Hematopoietic multipotent progenitor cell treated with erythropoietin and hydrocortisone succinate and interleukin-3 and kit ligand, for 4 days (in vitro differentiated cells): ENCODE measurements around the gene GMDS.
A peak's percentile ranks its signal among the peaks of the same experiment; 100 is the strongest.

Experiments used
- DNase-seq: peaks from one replicate; pipeline ENCODE4 v3.0.0-alpha.2; 2015

The GMDS gene

DNA sequence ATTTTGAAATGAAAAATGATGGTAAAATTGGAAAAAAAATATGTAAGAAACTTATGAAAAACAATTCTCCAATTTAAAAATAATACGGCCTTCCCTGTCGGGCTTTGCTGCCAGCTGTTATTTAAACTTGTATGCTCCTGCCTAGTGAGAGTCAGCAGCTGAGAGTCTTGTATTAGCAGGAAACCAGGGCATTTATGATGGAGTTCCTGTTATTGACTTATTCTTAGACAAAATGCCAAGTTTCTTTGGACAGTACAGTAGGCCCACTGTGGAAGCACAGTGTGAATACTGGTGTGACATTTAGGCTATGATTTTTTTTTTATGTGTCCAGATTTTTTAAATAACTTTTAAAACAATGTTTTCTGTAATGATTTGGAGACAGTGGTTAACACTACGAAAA is 42.1 kb downstream of the GMDS start:
- no peak for DNase-seq

DNA sequence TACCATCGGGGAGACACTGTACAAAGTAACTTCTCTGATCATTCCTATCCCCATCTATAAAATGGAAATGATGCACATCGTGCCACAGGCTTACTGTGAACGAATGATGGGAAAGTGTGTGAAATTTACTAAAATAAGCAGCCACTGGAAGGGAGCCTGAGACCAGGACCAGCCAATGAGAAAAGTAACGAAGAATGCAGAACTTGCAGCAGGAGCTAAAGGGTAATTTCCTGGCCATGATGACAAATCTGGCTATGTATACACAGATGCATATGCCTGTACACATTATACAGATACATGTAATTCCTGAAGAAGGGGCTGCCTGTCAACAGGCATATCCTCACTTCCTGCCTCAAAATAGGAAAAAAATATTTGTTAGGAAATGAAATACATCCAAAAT is 47.4 kb downstream of the GMDS start:
- no peak for DNase-seq

DNA sequence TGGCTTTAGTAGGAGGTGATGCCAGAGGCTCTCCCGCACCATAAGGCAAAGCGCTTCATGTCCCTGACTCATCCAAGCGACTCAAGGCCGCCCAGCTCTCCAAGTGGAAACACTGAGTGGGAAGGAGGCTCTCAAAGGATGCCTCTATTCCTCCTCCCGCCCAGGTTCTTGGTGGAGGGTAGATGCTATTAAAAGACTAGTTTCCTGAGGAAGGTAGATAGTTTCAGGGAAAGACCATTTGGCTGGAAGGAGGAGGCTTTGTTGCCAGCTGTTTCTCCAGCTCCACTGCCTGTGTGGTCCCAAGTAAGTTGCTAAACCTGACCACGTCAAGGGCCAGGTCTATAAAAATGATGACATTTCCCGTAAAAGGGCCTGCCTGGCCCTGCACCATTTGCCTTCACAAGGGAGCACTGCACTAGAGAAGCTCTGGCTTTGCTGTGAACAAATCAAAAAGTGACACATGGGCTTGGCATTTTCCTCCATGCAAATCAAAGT is 48.2 kb downstream of the GMDS start:
- DNase-seq: no peak

DNA sequence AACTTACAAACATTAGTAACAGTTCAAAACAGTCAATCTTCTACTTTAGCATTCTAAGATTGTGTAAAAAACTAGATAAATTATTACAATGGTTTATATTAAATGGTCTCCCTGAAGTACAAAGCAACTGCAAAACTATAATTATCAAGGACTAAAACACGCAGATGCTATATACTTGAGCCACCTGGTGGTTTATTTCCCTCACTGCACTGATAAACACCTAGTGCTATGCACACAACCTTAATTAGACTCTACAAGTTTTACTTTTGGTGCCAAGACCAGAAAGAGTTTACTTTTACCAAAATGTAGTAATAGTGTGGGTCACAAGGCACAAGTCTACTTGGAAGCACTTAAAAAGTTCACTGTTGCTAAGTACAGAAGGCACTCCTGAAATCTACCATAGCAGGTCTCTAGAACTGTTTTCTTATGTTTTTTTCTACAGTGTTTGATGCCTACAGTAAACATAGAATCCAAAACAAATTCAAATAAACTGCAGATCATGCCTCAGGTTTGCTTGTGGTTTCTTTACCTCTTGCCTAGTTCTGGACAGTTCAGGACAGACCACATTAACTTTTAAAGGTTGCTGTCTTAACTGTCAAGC is 49.2 kb downstream of the GMDS start:
- DNase-seq: peak; percentile 87

DNA sequence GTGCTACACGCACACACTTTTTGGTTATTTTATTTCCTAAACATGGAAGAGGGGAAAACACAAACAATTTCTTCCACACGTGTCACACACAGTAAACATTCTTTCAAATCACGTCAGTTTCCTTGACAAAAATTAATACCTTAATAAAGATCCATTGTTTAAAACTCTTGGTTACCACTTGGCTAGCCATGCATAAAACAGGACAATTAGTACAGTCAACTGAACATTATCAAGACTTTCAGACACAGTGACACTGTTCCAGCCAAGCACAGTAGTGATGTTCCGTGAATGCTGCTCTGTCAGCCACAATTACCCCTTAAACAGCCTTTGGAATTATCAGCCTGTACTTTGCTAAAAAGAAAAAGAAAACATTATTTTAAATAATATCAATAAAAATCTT is 50.8 kb downstream of the GMDS start:
- no peak for DNase-seq

DNA sequence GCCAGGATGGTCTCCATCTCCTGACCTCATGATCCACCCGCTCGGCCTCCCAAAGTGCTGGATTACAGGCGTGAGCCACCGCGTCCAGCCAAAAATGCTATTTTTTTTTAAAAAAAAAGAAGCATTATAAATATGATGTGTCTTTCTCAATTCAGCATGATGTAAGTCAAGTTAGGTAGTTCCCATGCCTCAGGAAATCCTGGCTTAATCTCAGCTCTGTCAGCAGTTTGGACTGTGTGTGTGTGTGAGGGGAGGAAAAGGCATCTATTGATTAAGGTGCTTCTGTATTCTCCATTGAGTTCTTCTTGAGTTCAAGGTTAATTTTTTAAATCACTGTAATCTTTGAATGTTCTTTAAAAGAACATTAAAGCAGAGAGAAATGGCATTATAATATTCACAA is 51.5 kb downstream of the GMDS start:
- no peak for DNase-seq

DNA sequence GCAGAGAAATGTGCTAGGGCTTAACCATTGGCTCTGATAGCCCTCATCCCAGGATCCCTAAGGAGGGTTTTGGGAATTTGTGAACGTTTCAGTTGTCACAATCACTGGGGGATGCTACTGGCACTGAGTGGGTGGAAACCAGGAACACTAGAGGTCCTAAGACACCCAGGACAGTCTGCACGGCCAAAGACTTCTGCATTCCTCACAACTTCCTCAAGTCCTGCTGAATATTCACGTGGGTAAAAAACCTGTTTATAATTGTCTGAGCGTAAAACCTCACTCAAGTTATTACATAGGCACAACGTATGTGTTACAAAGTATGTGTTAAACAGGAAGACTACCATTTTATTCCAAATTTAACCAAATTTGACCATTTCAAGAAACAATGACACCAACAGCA is 52.4 kb downstream of the GMDS start:
- DNase-seq: no peak

DNA sequence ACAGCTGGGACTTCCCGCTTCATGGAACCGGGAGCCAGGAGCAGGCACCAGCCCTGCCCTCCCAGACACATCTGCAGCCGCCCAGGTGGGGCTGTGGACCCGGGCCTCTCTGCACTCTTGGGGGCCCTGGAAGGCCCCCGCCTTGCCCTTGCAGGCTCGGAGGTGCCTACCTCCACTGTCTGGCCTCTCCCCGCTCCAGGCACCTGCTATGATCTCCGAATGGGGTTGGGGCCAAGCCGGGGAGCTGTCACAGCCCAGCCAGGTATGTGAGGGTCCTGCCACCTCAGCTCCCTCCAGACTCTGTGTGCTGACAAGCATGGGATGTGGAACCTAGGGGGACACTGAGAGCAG is 54.0 kb downstream of the GMDS start:
- DNase-seq: no peak

DNA sequence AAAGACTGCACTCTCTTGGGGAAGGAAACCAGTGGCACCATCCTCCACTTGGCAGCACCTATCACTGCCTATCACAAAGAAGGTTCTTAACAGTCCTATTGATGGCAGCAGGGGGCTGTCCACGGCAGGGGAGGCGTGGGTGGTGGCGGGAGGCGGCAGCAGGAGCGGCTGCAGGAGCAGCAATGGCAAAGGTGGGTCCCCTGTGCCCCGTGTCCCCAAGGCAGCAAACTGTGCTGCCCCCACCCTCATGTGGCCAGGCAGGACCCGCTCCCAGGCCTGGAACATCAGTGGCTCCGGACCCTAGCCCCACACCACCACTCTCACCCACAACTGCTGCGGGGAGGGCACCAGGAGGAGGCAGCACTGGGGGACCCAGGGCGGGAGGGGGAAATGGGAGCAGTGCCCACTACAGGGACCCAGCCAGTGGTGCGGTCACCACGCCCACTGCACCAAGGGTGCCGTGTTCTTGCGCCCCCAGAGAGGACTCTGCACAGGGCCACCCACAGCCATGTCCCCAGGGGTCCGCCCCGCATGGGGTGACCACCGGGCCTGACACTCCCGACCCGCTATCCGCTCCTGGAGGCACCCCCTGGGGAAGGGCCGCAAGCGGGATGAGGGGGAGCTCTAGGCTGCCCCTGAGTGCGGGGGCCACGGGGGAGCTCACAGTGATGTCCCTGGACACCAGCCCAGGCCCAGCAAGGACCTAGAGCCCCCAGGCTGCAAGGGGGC is 54.6 kb downstream of the GMDS start:
- no peak for DNase-seq

DNA sequence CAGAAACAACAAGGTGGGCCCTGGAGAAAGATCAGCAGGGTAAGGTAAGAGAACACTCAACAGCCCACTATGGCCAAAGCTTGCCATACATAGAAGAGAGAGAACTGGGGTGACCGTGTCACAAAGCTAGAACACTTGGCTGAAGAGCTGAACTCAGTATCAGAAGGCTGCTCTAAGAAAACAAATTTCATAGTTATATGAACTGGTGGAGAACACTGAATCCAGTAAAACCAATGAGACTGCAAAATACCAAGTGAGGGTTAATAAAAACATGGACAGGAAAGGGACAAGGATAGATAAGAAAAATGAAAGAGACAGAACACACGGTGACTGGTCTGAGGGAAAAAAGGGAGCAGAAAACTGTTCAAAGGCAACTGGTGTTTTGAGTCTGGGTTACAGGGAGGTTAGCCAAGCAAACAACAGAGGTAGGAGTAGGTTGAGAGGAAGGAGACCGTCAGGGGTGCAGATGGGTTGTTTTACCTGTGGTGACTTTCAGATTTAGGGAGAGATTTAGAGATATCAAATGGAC is 56.5 kb downstream of the GMDS start:
- no peak for DNase-seq

DNA sequence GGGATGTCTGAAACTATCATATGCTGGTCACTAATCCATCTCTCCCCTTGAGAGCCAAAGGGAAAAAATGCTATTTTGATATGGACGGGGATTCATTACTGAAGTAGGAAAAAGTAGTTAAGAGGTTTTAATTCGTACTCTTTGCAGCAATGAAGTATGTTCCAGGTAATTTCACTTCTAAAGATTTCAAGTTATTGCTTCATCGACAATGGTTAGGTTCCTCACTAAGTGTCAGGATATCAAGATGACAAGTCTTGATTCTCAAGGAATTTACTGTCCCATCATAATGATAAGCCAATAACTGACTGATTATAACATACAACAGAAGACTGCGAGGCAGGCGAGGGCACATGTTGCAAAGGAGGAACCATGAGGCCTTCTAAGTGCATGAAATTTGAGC is 57.0 kb downstream of the GMDS start:
- no peak for DNase-seq

DNA sequence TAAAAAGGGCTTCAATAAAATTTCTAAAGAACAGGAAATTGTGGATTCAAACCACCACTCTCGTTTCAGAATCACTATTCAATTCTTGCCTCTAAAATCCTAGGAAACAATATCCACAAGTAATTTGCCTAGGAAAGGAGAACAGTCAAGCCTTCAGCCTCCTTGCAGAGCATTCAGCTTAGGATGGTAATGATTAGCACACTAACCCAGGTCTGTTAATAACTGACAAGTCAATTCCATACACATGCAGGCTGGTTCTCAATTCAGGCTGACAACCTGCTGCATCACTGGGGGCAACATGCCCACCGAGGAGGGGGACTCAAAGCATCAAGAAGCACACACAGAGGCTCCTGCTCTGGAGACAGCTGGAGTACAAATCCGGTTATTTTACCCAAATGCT is 57.6 kb downstream of the GMDS start:
- DNase-seq: no peak

DNA sequence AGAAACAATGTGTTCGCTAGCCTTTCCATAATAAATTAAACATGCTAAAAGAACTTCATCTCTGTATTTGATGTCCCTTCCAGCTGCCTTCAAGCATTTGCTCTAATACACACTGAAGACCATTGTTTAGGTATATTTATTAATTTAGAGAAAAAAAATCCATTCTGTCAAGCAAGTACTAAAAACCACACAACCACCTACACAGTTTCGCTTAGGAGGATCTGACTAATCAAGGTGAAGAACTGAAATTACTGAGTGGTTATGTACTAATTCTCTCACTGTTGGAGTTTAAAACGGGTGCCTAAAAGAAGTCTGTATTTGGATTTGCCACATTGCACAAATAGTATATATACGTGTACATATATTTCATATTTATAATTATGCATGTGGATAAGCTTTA is 58.9 kb downstream of the GMDS start:
- DNase-seq: no peak

DNA sequence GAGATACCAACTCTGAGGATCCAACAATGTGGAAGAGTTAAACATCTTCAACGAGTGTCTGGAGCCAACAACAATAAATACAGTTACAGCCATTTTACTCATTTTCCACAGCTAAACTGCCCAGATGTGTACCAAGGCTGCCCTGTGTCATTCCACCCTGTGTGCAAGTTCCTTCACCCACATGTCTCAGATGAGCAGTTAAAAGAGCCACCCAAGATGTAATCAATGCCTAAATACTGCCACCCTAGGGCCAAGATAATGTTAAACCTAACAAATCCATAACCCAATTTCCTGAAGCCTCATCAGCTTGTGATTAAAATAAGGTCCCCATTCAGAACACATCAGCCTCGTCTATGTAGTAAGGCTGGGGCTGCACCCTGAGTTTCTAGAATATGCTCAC is 59.9 kb downstream of the GMDS start:
- peak; percentile 55 for DNase-seq

DNA sequence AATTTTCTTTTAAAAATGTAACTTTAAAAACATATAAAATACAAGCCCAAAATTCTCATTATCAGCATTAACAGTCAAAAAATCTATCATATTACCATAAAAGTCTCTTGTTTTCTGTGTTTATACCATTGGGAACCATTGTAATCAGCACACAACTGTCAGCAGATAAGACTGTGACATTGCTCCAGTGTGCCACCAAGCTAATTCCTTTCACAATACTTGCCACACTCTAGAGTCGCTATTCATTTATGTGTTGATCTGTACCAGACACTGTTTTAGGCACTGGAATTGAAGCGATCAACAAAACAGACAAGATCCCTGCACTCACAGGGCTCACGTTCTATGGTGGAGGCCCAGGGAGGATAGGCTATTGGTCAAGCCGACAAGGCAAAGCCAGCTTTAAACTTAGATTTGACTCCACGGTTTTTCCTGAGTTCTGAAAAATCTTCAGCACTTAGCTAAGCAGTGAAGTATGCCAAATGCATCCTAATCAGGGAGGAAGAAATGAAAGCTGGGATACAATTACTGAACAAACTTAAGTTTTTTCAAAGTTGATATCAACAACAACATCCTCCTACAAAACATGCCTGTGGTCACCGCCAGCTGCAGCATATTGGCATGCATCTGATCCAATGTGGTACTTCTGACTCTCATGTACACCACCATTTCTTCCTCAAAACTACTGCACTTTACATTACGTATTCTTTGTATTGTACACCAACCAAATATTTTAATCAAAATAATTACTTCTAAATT is 60.5 kb downstream of the GMDS start:
- DNase-seq: peak; percentile 63

DNA sequence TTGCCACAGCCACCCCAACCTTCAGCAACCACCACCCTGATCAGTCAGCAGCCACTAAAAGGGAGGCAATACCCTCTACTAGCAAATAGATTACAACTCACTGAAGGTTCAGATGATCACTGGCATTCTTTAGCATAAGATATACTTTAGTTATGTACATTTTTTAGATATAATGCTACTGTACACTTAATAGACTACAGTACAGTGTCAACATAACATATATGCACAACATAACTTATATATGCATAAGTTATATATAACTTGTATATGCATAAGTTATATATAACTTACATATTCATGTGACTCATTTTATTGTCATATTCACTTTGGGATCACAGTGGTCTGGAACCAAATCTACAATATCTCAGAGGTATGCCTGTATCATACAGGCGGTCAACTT is 61.7 kb downstream of the GMDS start:
- DNase-seq: no peak

DNA sequence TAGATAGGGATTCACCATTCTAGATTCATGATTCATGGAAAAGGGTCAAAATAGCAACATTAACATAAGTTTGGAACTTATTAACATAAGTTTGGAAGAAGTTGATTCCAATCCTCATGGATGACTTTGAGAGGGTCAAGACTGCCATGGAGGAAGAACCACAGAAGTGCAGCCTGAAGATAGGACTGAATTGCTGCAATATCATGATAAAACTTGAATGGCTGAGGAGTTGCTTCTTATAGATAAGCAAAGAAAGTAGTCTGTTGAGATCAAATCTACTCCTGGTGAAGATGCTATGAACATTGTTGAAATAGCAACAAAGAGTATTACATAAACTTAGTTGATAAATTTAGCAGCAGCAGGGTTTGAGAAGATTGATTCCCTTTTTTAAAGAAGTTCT is 62.2 kb downstream of the GMDS start:
- peak; percentile 76 for DNase-seq

DNA sequence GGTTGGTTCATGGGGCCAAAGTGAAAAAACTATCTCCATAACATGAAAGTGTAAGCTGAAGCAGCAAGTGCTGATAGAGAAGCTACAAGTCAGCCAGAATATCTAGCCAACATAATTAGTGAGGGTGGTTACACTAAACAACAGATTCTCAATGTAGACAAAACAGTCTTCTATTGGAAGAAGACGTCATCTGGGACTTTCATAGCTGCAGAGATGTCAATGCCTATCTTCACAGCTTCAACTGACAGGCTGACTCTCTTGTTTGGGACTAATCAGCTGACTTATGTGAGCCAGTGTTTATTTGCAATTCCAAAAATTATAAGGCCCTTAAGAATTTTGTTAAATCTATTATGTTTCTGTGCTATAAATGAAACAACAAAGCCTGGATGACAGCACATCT is 63.2 kb downstream of the GMDS start:
- DNase-seq: no peak

DNA sequence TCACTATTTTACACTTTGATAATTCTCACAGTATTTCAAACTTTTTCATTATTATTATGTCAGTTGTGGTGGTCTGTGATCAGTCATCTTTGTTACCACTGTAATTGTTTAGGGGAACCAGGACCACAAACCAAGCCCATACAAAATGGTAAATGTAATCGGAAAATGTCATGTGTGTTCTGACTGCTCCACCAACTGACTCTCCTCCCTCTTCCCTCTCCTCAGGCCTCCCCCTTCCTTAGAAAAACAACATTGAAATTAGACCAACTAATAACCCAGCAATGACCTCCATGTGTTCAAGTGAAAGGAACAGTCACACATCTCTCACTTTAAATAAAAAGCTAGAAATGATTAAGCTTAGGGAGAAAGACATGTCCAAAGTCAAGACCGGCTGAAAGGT is 63.8 kb downstream of the GMDS start:
- DNase-seq: no peak

DNA sequence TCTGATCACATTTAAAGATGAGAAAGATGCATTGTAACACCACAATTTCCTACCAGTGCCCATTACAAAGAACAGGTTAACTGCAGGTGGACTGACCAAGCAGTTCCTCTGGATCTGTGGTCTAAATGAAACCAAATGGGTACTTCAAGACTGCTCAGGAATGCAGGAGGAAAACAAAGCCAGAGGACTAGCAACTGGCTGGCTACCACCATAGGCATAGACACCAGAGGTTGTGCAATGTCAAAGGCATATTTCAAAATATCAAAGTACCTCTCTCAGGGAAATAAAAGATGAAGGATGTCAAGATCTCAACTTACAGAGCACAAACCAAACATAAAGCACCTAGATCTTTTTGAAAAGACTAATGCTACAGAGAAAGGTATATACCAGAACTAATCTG is 65.5 kb downstream of the GMDS start:
- DNase-seq: peak; percentile 47

DNA sequence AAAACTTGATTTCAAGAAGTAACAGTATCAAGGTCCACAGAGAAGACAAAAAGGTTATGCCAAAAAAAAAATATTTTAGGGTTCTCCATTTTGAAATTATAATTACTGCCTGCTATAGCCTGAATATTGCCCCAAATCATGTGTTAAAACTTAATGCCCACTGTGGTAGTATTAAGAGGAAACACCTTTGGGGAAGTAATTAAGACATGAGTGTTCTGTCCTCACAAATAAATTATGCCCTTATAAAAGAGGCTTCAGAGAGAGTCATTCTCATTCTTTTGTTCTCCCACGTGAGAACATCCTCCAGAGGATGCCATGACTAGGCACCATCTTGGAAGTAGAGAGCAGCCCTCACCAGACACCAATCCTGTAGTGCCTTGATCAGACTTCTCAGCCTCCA is 66.2 kb downstream of the GMDS start:
- DNase-seq: peak; percentile 37

DNA sequence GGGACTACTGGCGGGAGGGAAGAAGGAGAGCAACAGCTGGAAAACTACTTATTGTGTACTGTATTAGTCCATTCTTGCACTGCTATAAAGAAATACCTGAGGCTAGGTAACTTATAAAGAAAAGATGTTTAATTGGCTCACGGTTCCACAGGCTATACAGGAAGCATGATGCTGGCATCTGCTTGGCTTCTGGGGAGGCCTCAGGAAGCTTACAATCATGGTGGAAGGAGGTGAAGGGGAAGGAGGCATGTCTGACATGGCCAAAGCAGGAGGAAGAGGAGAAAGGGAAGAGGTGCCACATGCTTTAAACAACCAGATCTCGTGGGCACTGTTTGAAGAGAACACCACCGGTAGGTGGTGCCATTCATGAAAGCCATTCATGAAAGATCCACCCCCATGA is 67.3 kb downstream of the GMDS start:
- no peak for DNase-seq

DNA sequence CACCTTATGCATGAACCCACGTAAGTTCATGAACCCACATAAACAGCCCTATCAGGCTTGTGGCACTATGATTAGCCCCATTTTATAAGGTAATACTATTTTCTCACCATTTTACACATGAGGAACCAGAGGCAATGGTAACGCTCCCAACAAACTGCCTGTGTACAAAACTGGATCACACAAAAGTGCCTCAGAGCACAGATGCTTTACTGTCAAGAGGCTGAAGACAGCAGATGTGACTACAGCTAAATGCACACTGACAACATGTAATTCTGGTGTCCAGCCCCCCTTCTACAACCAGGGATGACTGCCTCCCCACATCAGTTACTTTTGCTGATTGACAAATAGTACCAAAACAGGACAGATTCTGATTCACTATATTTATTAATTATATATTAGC is 69.6 kb downstream of the GMDS start:
- DNase-seq: no peak
